ENCODE measurements around the gene KLHL17. TPM values are rescaled to one million over a fixed set of nuclear protein-coding genes. Genes with fewer than 3 reads are reported as not detected.

KLHL17 gene
- polyA plus RNA-seq, 6 donors from 2014 or later: 0.70 to 1.8 (median 1.4) TPM; not detected in 1

GRCh38 chr1:935751-936231 is 24.6 kb upstream of the KLHL17 start:
- peaks cover 2 to 11% (median 9%) of the 10 kb centered on the region in 3 donors for H3K4me1 Mint-ChIP-seq
- DNase-seq: no peak
- no peak overlapping the region for H3K4me3 Mint-ChIP-seq
- H3K36me3 Mint-ChIP-seq: no peaks in the 10 kb centered on the region
- no peaks in the 10 kb centered on the region for H3K9me3 Mint-ChIP-seq
- no peak for ATAC-seq (ENCODE audit: low read depth in 2 of 2)
- H3K27me3 Mint-ChIP-seq: peaks cover 0 to 78% (median 70%) of the 10 kb centered on the region in 3 donors
- H3K27ac Mint-ChIP-seq: peak overlapping the region in 2 of 6 donors; percentile 38 to 53

- ATAC-seq (ENCODE audit: low read depth in 2 of 2) (no peak), DNase-seq (no peak)
- peak overlapping the region in 2 of 8 donors; percentile 15 to 41 for H3K4me3 Mint-ChIP-seq
- H3K27ac Mint-ChIP-seq: no peak overlapping the region
- H3K27me3 Mint-ChIP-seq: peaks cover 4 to 78% (median 70%) of the 10 kb centered on the region in 3 donors
- H3K36me3 Mint-ChIP-seq: no peaks in the 10 kb centered on the region
- H3K4me1 Mint-ChIP-seq: peaks cover 9 to 12% (median 10%) of the 10 kb centered on the region in 3 donors
- H3K9me3 Mint-ChIP-seq: no peaks in the 10 kb centered on the region
These were observed 23.8 kb upstream of the KLHL17 start for GRCh38 chr1:936348-937264.

GRCh38 chr1:937521-937920 is 22.9 kb upstream of the KLHL17 start:
- peak overlapping the region in 2 of 8 donors; percentile 26 to 65 for H3K4me3 Mint-ChIP-seq
- peaks cover 4 to 72% (median 64%) of the 10 kb centered on the region in 3 donors for H3K27me3 Mint-ChIP-seq
- peaks cover 9 to 10% (median 9%) of the 10 kb centered on the region in 3 donors for H3K4me1 Mint-ChIP-seq
- no peak for DNase-seq
- no peak for ATAC-seq (ENCODE audit: low read depth in 2 of 2)
- no peaks in the 10 kb centered on the region for H3K9me3 Mint-ChIP-seq
- no peaks in the 10 kb centered on the region for H3K36me3 Mint-ChIP-seq
- no peak overlapping the region for H3K27ac Mint-ChIP-seq

- no peaks in the 10 kb centered on the region for H3K36me3 Mint-ChIP-seq
- H3K27me3 Mint-ChIP-seq: peaks cover 4 to 65% (median 62%) of the 10 kb centered on the region in 3 donors
- H3K4me1 Mint-ChIP-seq: peaks cover 9 to 10% (median 9%) of the 10 kb centered on the region in 3 donors
- H3K4me3 Mint-ChIP-seq: no peak overlapping the region
- DNase-seq (no peak), ATAC-seq (ENCODE audit: low read depth in 2 of 2) (peak in 1 of 2 donors; percentile 11)
- no peaks in the 10 kb centered on the region for H3K9me3 Mint-ChIP-seq
- peak overlapping the region in 1 of 6 donors; percentile 67 for H3K27ac Mint-ChIP-seq
These were observed 22.2 kb upstream of the KLHL17 start for GRCh38 chr1:938088-938683.

GRCh38 chr1:938711-939489 is 21.5 kb upstream of the KLHL17 start:
- Mint-ChIP-seq H3K9me3 (no peaks in the 10 kb centered on the region), H3K27me3 (peaks cover 4 to 59% (median 58%) of the 10 kb centered on the region in 3 donors), H3K4me3 (peak overlapping the region in 5 of 8 donors; percentile 1 to 82 (median 56)), H3K4me1 (peaks cover 9 to 10% (median 9%) of the 10 kb centered on the region in 3 donors), H3K27ac (no peak overlapping the region), H3K36me3 (no peaks in the 10 kb centered on the region)
- ATAC-seq (ENCODE audit: low read depth in 2 of 2): no peak
- no peak for DNase-seq

GRCh38 chr1:939511-940106 is 20.8 kb upstream of the KLHL17 start:
- DNase-seq: no peak
- H3K27ac Mint-ChIP-seq: no peak overlapping the region
- H3K4me3 Mint-ChIP-seq: peak overlapping the region in 6 of 8 donors; percentile 1 to 82 (median 58)
- ATAC-seq (ENCODE audit: low read depth in 2 of 2): no peak
- peaks cover 4 to 58% (median 57%) of the 10 kb centered on the region in 3 donors for H3K27me3 Mint-ChIP-seq
- H3K4me1 Mint-ChIP-seq: peaks cover 9 to 10% (median 9%) of the 10 kb centered on the region in 3 donors
- no peaks in the 10 kb centered on the region for H3K9me3 Mint-ChIP-seq
- no peaks in the 10 kb centered on the region for H3K36me3 Mint-ChIP-seq

GRCh38 chr1:940107-941014 is 20.0 kb upstream of the KLHL17 start:
- no peak for DNase-seq
- Mint-ChIP-seq H3K36me3 (peaks cover 0 to 2% of the 10 kb centered on the region in 2 donors), H3K27ac (no peak overlapping the region), H3K9me3 (no peaks in the 10 kb centered on the region), H3K27me3 (peaks cover 4 to 50% (median 50%) of the 10 kb centered on the region in 3 donors), H3K4me1 (peaks cover 6 to 16% (median 12%) of the 10 kb centered on the region in 3 donors), H3K4me3 (peak overlapping the region; percentile 47 to 90 (median 82))
- peak; percentile 29 to 47 for ATAC-seq (ENCODE audit: low read depth in 2 of 2)

- Mint-ChIP-seq H3K4me1 (peaks cover 9 to 16% (median 12%) of the 10 kb centered on the region in 3 donors), H3K36me3 (peaks cover 0 to 9% of the 10 kb centered on the region in 2 donors), H3K4me3 (peak overlapping the region; percentile 9 to 90 (median 82)), H3K27ac (peak overlapping the region in 1 of 6 donors; percentile 74), H3K9me3 (no peaks in the 10 kb centered on the region), H3K27me3 (peaks cover 4 to 46% (median 45%) of the 10 kb centered on the region in 3 donors)
- ATAC-seq (ENCODE audit: low read depth in 2 of 2) (peak; percentile 1 to 20), DNase-seq (no peak)
These were observed 19.3 kb upstream of the KLHL17 start for GRCh38 chr1:941015-941587.

GRCh38 chr1:941588-942383 is 18.6 kb upstream of the KLHL17 start:
- peak overlapping the region in 1 of 6 donors; percentile 74 for H3K27ac Mint-ChIP-seq
- H3K27me3 Mint-ChIP-seq: peaks cover 4 to 44% (median 41%) of the 10 kb centered on the region in 3 donors

GRCh38 chr1:942411-942821 is 18.0 kb upstream of the KLHL17 start:
- no peak for DNase-seq
- H3K9me3 Mint-ChIP-seq: no peaks in the 10 kb centered on the region
- no peak overlapping the region for H3K27ac Mint-ChIP-seq
- H3K4me3 Mint-ChIP-seq: peak overlapping the region in 1 of 8 donors; percentile 20
- peaks cover 4 to 38% (median 35%) of the 10 kb centered on the region in 3 donors for H3K27me3 Mint-ChIP-seq
- H3K36me3 Mint-ChIP-seq: peaks cover 0 to 9% of the 10 kb centered on the region in 2 donors
- H3K4me1 Mint-ChIP-seq: peaks cover 9 to 16% (median 12%) of the 10 kb centered on the region in 3 donors
- ATAC-seq (ENCODE audit: low read depth in 2 of 2): peak in 1 of 2 donors; percentile 9

More at GRCh38 chr1:941588-942383, 18.6 kb upstream of the KLHL17 start:
- H3K4me3 Mint-ChIP-seq: peak overlapping the region; percentile 9 to 90 (median 82)
- ATAC-seq (ENCODE audit: low read depth in 2 of 2): peak; percentile 16 to 28
- no peak for DNase-seq
- H3K36me3 Mint-ChIP-seq: peaks cover 0 to 9% of the 10 kb centered on the region in 2 donors
- H3K9me3 Mint-ChIP-seq: no peaks in the 10 kb centered on the region
- H3K4me1 Mint-ChIP-seq: peaks cover 9 to 16% (median 12%) of the 10 kb centered on the region in 3 donors

Measured in naive B cell (primary cell).